HCT116 (cell line): ENCODE measurements around the gene PAPPA2. TPM values are rescaled to one million over a fixed set of nuclear protein-coding genes. Genes with fewer than 3 reads are reported as not detected.

Experiments
- ATAC-seq: fragments of 200-7000 bp; cut with Tn5 transposase; 2 replicates; pipeline ENCODE4 v1.9.1; 2020; ENCODE audit warnings: mild to moderate bottlenecking, moderate library complexity
- Bru-seq: library from RNA; stranded (reverse); fragments of 400-500 nt; gene quantifications from one replicate; lab custom pipeline; 2021; lab: Mats Ljungman, UMichigan
- BruChase-seq, 2 experiments: library from RNA; stranded (reverse); fragments of 400-500 nt; gene quantifications; one replicate each; lab custom pipeline; 2021; lab: Mats Ljungman, UMichigan
- BruUV-seq: library from RNA; stranded (reverse); fragments of 400-500 nt; replicated peaks from 2 replicates; lab custom pipeline; 2021; lab: Mats Ljungman, UMichigan
- CTCF ChIA-PET: fragments of 300-600 bp; sonication (Branson Sonifier 250); formaldehyde crosslinking; loops from one replicate; lab custom pipeline; 2021; ENCODE audit warnings: antibody characterized with exemption; lab: Charles Lee
- POLR2A ChIA-PET: fragments of 300-600, 350-600 bp; sonication (Branson Sonifier 250); formaldehyde crosslinking; loops from one replicate; lab custom pipeline; 2021; ENCODE audit warnings: antibody characterized with exemption; lab: Charles Lee
- RAD21 ChIA-PET, 2 experiments: fragments of 300-600 bp; sonication (Branson Sonifier 250); formaldehyde crosslinking; loops; one replicate each; lab custom pipeline; 2023; ENCODE audit warnings: low total read pairs in 2 of 2; ENCODE audit not compliant: uncharacterized antibody in 2 of 2, unreplicated experiment in 2 of 2, low non-redundant PET in 1 of 2; lab: Charles Lee
- DNase-seq: peaks from one replicate; pipeline ENCODE4 v3.0.0-alpha.2; 2010; ENCODE audit warnings: low read depth, low spot score
- H2AFZ ChIP-seq: fragments of 200-600 bp; shearing (Covaris generic), sonication (generic); 2 replicates; pipeline ENCODE4 v1.6.1; 2017; ENCODE audit warnings: low read depth, mixed run types, mixed read lengths, antibody characterized with exemption, low read length; ENCODE audit not compliant: poor library complexity, severe bottlenecking
- H3K27ac ChIP-seq: 2 replicates; pipeline ENCODE4 v1.5.1; 2012; ENCODE audit warnings: low read depth, low read length
- H3K27me3 ChIP-seq: fragments of 200-600 bp; sonication (generic); 2 replicates; pipeline ENCODE4 v1.6.1; 2016; ENCODE audit warnings: mixed run types, low read length, mixed read lengths; ENCODE audit not compliant: insufficient read depth
- H3K36me3 ChIP-seq, 2 experiments: fragments of 200-500 bp in 1 of 2; fragments of 200-600 bp in 1 of 2; sonication (Bioruptor generic) in 1 of 2; sonication (generic) in 1 of 2; 2 replicates each; pipeline versions ENCODE4 v1.5.1 to v1.6.1; 2014 to 2016; ENCODE audit warnings: low read length in 2 of 2, inconsistent platforms in 1 of 2, mixed read lengths in 1 of 2, mixed run types in 1 of 2; ENCODE audit not compliant: insufficient read depth in 2 of 2, control insufficient read depth in 1 of 2
- H3K4me1 ChIP-seq, 2 experiments: fragments of 200-600 bp in 1 of 2; sonication (generic) in 1 of 2; 2 replicates each; pipeline versions ENCODE4 v1.5.1 to v1.6.1; 2012 to 2017; ENCODE audit warnings: low read length in 2 of 2, inconsistent platforms in 1 of 2, mild to moderate bottlenecking in 1 of 2, mixed read lengths in 1 of 2, mixed run types in 1 of 2, moderate library complexity in 1 of 2; ENCODE audit not compliant: insufficient read depth in 2 of 2, control insufficient read depth in 1 of 2
- H3K4me2 ChIP-seq: fragments of 200-600 bp; sonication (generic); 2 replicates; pipeline ENCODE4 v1.6.1; 2017; ENCODE audit warnings: mixed run types, low read length, mixed read lengths
- H3K4me3 ChIP-seq, 2 experiments: fragments of 200-600 bp in 1 of 2; sonication (generic) in 1 of 2; replicated peaks in 1 of 2; 2 replicates each; pipeline ENCODE4 v1.5.1; 2011 to 2016; ENCODE audit warnings: low read length in 2 of 2, control low read depth in 1 of 2, low read depth in 1 of 2, mild to moderate bottlenecking in 1 of 2, mixed read lengths in 1 of 2, mixed run types in 1 of 2
- H3K79me2 ChIP-seq: fragments of 200-600 bp; sonication (generic); 2 replicates; pipeline ENCODE4 v1.6.1; 2017; ENCODE audit warnings: mild to moderate bottlenecking, mixed run types, low read length, moderate library complexity, mixed read lengths; ENCODE audit not compliant: insufficient read depth
- H3K9ac ChIP-seq: fragments of 200-600 bp; sonication (generic); 2 replicates; pipeline ENCODE4 v1.6.1; 2016; ENCODE audit warnings: low read length, mixed read lengths
- H3K9me2 ChIP-seq: fragments of 200-600 bp; sonication (generic), shearing (Covaris generic); 2 replicates; pipeline ENCODE4 v1.6.1; 2017; ENCODE audit warnings: mixed run types, mild to moderate bottlenecking, moderate library complexity; ENCODE audit not compliant: insufficient read depth
- H3K9me3 ChIP-seq, 2 experiments: fragments of 200-500 bp in 1 of 2; fragments of 200-600 bp in 1 of 2; sonication (Bioruptor generic) in 1 of 2; sonication (generic) in 1 of 2; 2 replicates each; pipeline ENCODE4 v1.6.1; 2014 to 2017; ENCODE audit warnings: low read length in 2 of 2, mixed read lengths in 2 of 2, inconsistent platforms in 1 of 2, low read depth in 1 of 2, mild to moderate bottlenecking in 1 of 2, mixed run types in 1 of 2, moderate library complexity in 1 of 2; ENCODE audit not compliant: control insufficient read depth in 1 of 2, insufficient read depth in 1 of 2
- H4K20me1 ChIP-seq: fragments of 200-600 bp; sonication (generic), shearing (Covaris generic); 2 replicates; pipeline ENCODE4 v1.6.1; 2017; ENCODE audit warnings: mixed run types, mild to moderate bottlenecking, moderate library complexity; ENCODE audit not compliant: insufficient read depth
- CBX3 ChIP-seq: IDR thresholded peaks from 2 replicates; pipeline ENCODE4 v1.6.1; 2012; ENCODE audit warnings: low read depth
- CEBPB ChIP-seq: IDR thresholded peaks from 2 replicates; pipeline ENCODE4 v1.6.1; 2012; ENCODE audit warnings: low read depth
- EGR1 ChIP-seq: IDR thresholded peaks from 2 replicates; pipeline ENCODE4 v1.6.1; 2012; ENCODE audit warnings: low read depth
- ELF1 ChIP-seq: IDR thresholded peaks from 2 replicates; pipeline ENCODE4 v1.6.1; 2012; ENCODE audit warnings: low read depth, borderline replicate concordance
- EZH2 ChIP-seq: fragments of 200-600 bp; sonication (generic); IDR thresholded peaks from 2 replicates; pipeline ENCODE4 v1.6.1; 2017; ENCODE audit warnings: antibody characterized with exemption, mixed run types
- FOSL1 ChIP-seq: IDR thresholded peaks from 2 replicates; pipeline ENCODE4 v1.6.1; 2012; ENCODE audit warnings: low read depth
- POLR2A ChIP-seq: IDR thresholded peaks from 2 replicates; pipeline ENCODE4 v1.7.0; 2011; ENCODE audit warnings: borderline replicate concordance; ENCODE audit not compliant: insufficient read depth, insufficient read length; ENCODE audit errors: extremely low read depth
- POLR2AphosphoS5 ChIP-seq: IDR thresholded peaks from 2 replicates; pipeline ENCODE4 v1.6.1; 2011; ENCODE audit warnings: mild to moderate bottlenecking, low read depth, low read length, moderate library complexity
- SIN3A ChIP-seq: IDR thresholded peaks from 2 replicates; pipeline ENCODE4 v1.6.1; 2012; ENCODE audit warnings: low read depth
- SP1 ChIP-seq: IDR thresholded peaks from 2 replicates; pipeline ENCODE4 v1.6.1; 2012; ENCODE audit warnings: low read depth
- SRF ChIP-seq: IDR thresholded peaks from 2 replicates; pipeline ENCODE4 v1.6.1; 2012; ENCODE audit warnings: low read depth
- TCF7L2 ChIP-seq: IDR thresholded peaks from 2 replicates; pipeline ENCODE4 v1.7.0; 2011; ENCODE audit warnings: borderline replicate concordance, inconsistent platforms; ENCODE audit not compliant: insufficient read depth, insufficient read length; ENCODE audit errors: extremely low read depth
- YY1 ChIP-seq: IDR thresholded peaks from 2 replicates; pipeline ENCODE4 v1.6.1; 2011; ENCODE audit warnings: low read length, low read depth, moderate library complexity, mild to moderate bottlenecking; ENCODE audit not compliant: insufficient replicate concordance; ENCODE audit errors: extremely low read depth
- ZFX ChIP-seq: fragments of 450-650 bp; IDR thresholded peaks from 2 replicates; pipeline ENCODE4 v1.6.1; 2017
- ZNF274 ChIP-seq: fragments of 200-500 bp; sonication (Bioruptor generic); IDR thresholded peaks from 2 replicates; pipeline ENCODE4 v1.6.1; 2014; ENCODE audit warnings: mild to moderate bottlenecking, low read depth, low read length, inconsistent platforms
- intact Hi-C: fragments of 100-400 bp; cut with micrococcal nuclease; formaldehyde crosslinking; loops from 2 replicates; pipeline ENCODE4 v1.10.0; 2022
- long read RNA-seq: library from polyadenylated mRNA; unstranded; transcript quantifications from one replicate; pipeline ENCODE4 v2.0.0, GENCODE V29; 2021; ENCODE audit not compliant: unreplicated experiment
- polyA plus RNA-seq: library from polyadenylated mRNA; unstranded; fragments of >200 nt; gene quantifications from 2 replicates; pipeline ENCODE4 v1.2.1, GENCODE V29; 2012; ENCODE audit warnings: missing spikeins
- total RNA-seq: library from RNA; stranded (reverse); gene quantifications from one replicate; pipeline ENCODE4 v1.2.1, GENCODE V29; 2021; ENCODE audit not compliant: unreplicated experiment
- TF ChIP-seq, protein P1 (sequence below): IDR thresholded peaks from 2 replicates; pipeline ENCODE4 v1.6.1; 2012

Gene PAPPA2, protein sequence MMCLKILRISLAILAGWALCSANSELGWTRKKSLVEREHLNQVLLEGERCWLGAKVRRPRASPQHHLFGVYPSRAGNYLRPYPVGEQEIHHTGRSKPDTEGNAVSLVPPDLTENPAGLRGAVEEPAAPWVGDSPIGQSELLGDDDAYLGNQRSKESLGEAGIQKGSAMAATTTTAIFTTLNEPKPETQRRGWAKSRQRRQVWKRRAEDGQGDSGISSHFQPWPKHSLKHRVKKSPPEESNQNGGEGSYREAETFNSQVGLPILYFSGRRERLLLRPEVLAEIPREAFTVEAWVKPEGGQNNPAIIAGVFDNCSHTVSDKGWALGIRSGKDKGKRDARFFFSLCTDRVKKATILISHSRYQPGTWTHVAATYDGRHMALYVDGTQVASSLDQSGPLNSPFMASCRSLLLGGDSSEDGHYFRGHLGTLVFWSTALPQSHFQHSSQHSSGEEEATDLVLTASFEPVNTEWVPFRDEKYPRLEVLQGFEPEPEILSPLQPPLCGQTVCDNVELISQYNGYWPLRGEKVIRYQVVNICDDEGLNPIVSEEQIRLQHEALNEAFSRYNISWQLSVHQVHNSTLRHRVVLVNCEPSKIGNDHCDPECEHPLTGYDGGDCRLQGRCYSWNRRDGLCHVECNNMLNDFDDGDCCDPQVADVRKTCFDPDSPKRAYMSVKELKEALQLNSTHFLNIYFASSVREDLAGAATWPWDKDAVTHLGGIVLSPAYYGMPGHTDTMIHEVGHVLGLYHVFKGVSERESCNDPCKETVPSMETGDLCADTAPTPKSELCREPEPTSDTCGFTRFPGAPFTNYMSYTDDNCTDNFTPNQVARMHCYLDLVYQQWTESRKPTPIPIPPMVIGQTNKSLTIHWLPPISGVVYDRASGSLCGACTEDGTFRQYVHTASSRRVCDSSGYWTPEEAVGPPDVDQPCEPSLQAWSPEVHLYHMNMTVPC (N-terminal part only)
- total RNA-seq, result not detected
- polyA plus RNA-seq, result 0.10 and 0.20 TPM in 2 replicates
- Bru-seq, nascent RNA, result percentile 17 among the genes with signal in this experiment
- BruChase-seq, experiment 1, labeled RNA remaining after a 6-hour chase, result percentile 19 among the genes with signal in this experiment
- BruChase-seq, experiment 2, labeled RNA remaining after a 2-hour chase, result percentile 17 among the genes with signal in this experiment
- long read RNA-seq, result 0 reads

DNA sequence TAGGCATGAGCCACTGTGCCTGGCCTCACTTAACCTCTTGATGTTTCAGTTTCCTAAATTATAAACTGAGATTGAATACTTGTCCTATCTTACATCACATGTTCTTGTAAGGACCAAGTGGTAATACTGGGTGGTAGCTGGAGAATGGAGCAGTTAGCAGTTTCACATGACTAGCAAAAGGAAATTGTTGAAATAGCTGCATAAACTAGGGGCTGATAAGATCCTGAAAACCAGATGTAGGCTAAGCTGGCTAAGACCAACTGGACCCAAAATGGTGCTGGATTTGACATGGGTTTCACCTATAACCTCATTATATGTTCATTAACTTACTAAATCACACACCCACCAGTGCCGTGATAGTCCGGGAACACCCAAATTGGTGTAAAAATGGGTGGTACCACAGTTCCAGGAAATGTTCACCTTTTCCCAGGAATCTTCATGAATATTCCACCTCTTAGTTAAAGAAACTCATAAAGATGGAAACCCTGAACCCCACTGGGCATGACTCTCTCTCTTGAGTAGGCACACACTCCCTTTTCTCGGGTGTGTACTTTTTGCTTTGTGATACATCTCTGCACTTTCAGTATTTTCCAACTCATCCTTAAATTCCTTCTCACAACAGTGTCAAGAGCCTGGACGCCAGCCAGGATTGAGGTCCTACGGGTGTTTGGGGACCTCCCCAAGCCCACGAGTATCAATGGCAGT is at the start of gene PAPPA2:
Gene PAPPA2, plus strand, starts transcription at position 502 of the 705 bp plus-strand sequence. CDS start 93,148 bp downstream, outside the sequence.
- no peak within 1 kb of the TSS for H3K27ac ChIP-seq
- H3K9ac ChIP-seq, result no peak within 1 kb of the TSS
- RAD21 ChIA-PET, result no interaction called here
- no peak within 1 kb of the TSS for H3K4me2 ChIP-seq
- no peak within 1 kb of the TSS for H2AFZ ChIP-seq
- TF ChIP-seq, protein P1, sequence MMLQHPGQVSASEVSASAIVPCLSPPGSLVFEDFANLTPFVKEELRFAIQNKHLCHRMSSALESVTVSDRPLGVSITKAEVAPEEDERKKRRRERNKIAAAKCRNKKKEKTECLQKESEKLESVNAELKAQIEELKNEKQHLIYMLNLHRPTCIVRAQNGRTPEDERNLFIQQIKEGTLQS, result no peak
- no peak for TF ChIP-seq ZFX
- TF ChIP-seq, all 23 proteins: peak for 0
- intact Hi-C loops, result no loop called here
- DNase-seq (no peak), ATAC-seq (no peak)
- CTCF ChIA-PET, result no interaction called here
- H3K4me3 ChIP-seq, result no peak within 1 kb of the TSS
- no peaks in the 10 kb centered on the region for H3K4me1 ChIP-seq
- no peaks in the 10 kb centered on the region for H3K79me2 ChIP-seq
- H3K36me3 ChIP-seq, result no peaks in the 10 kb centered on the region
- H4K20me1 ChIP-seq, result no peaks in the 10 kb centered on the region
- H3K9me2 ChIP-seq, result no peaks in the 10 kb centered on the region
- POLR2A ChIA-PET, result no interaction called here
- no peaks in the 10 kb centered on the region for H3K9me3 ChIP-seq
- H3K27me3 ChIP-seq, result peaks cover 7% of the 10 kb centered on the region; the same call in 1 of the 2 replicates
- no TSS peak for BruUV-seq

- H4K20me1 ChIP-seq, result no peaks in the 10 kb centered on the region
- no peaks in the 10 kb centered on the region for H3K36me3 ChIP-seq
- no TSS peak for BruUV-seq
- H3K9me2 ChIP-seq, result no peaks in the 10 kb centered on the region
- H3K4me1 ChIP-seq, result no peaks in the 10 kb centered on the region
- H3K9ac ChIP-seq, result no peak overlapping the region
- ChIA-PET CTCF (no interaction called here), POLR2A (no interaction called here), RAD21 (no interaction called here)
- no peaks in the 10 kb centered on the region for H3K79me2 ChIP-seq
- no peak for DNase-seq
- no peaks in the 10 kb centered on the region for H3K9me3 ChIP-seq
- H3K27me3 ChIP-seq, result no peaks in the 10 kb centered on the region
- ATAC-seq, result no peak
- intact Hi-C loops, result no loop called here
- no peak overlapping the region for H2AFZ ChIP-seq
- H3K4me3 ChIP-seq, result no peak overlapping the region
- H3K4me2 ChIP-seq, result no peak overlapping the region
- TF ChIP-seq POLR2A, result no peak
- TF ChIP-seq TCF7L2, result no peak
- no peak for TF ChIP-seq SP1
- TF ChIP-seq SRF, result no peak
- TF ChIP-seq EGR1, result no peak
- no peak for TF ChIP-seq YY1
- TF ChIP-seq FOSL1, result no peak
- no peak for TF ChIP-seq SIN3A
- no peak for TF ChIP-seq ZNF274
- no peak for TF ChIP-seq CBX3
- no peak for TF ChIP-seq ELF1
- TF ChIP-seq CEBPB, result no peak
- TF ChIP-seq EZH2, result no peak
- TF ChIP-seq ZFX, result no peak
- no peak for TF ChIP-seq POLR2AphosphoS5
- no peak overlapping the region for H3K27ac ChIP-seq
Measured at GRCh38 chr1:176416777-176417176, 46.2 kb upstream of the PAPPA2 start.
